SJCRH30 (cell line): Measurements from ENCODE around the gene RRP8. TPM values are rescaled to one million over a fixed set of nuclear protein-coding genes. Genes with fewer than 3 reads are reported as not detected.
A peak's percentile ranks its signal among the peaks of the same experiment; 100 is the strongest.

Experiments
- DNase-seq, 2 experiments: peaks; one replicate each; pipeline ENCODE4 v3.0.0-alpha.2; 2015 to 2020
- H3K27ac ChIP-seq: fragments of 250-450 bp; sonication (Bioruptor Pico); 2 replicates; pipeline ENCODE4 v1.5.1; 2020; ENCODE audit warnings: mild to moderate bottlenecking, moderate library complexity
- H3K27me3 ChIP-seq: fragments of 250-450 bp; sonication (Bioruptor Pico); 2 replicates; pipeline ENCODE4 v1.5.1; 2020; ENCODE audit warnings: mild to moderate bottlenecking, moderate library complexity
- H3K36me3 ChIP-seq: fragments of 250-450 bp; sonication (Bioruptor Pico); 2 replicates; pipeline ENCODE4 v1.5.1; 2020; ENCODE audit warnings: mild to moderate bottlenecking, moderate library complexity
- H3K4me1 ChIP-seq: fragments of 250-450 bp; sonication (Bioruptor Pico); 2 replicates; pipeline ENCODE4 v1.5.1; 2020; ENCODE audit warnings: mild to moderate bottlenecking, moderate library complexity
- H3K4me3 ChIP-seq: fragments of 250-450 bp; sonication (Bioruptor Pico); 2 replicates; pipeline ENCODE4 v1.5.1; 2020; ENCODE audit warnings: mild to moderate bottlenecking, moderate library complexity
- H3K9me3 ChIP-seq: fragments of 250-450 bp; sonication (Bioruptor Pico); replicated peaks from 2 replicates; pipeline ENCODE4 v1.5.1; 2020; ENCODE audit warnings: mild to moderate bottlenecking, moderate library complexity
- total RNA-seq: library from RNA; depleted of rRNA; stranded (reverse); fragments of >200 nt; shearing (Covaris generic); gene quantifications from 2 replicates; pipeline ENCODE4 v1.2.3, GENCODE V29; 2014; rRNA removed

RRP8 gene
- 15.8 and 15.9 TPM in 2 replicates for total RNA-seq

- H3K36me3 ChIP-seq = peaks cover 23% of the 10 kb centered on the region
- peak; percentile 84 to 89 for DNase-seq
Measured at GRCh38 chr11:6603287-6604080, at the start of gene RRP8, which contains the start of gene ILK. Gene RRP8 (minus strand): TSS chr11:6603616. CDS start chr11:6603502, 114 bp downstream. Gene ILK (plus strand): TSS chr11:6603774. CDS start chr11:6604272, 498 bp downstream.

GRCh38 chr11:6653097-6653496 lies 49.7 kb upstream of the RRP8 start:
- Histone ChIP-seq H3K4me3 (no peak overlapping the region), H3K27ac (no peak overlapping the region), H3K9me3 (no peaks in the 10 kb centered on the region), H3K36me3 (no peaks in the 10 kb centered on the region), H3K27me3 (no peaks in the 10 kb centered on the region), H3K4me1 (no peaks in the 10 kb centered on the region; the same call in 1 of the 2 replicates)
- DNase-seq = no peak

More at GRCh38 chr11:6603287-6604080, at the start of gene RRP8, which contains the start of gene ILK:
- H3K4me1 ChIP-seq = peaks cover 21% of the 10 kb centered on the region
- H3K27ac ChIP-seq = peak within 1 kb of the TSS; percentile 52
- H3K4me3 ChIP-seq = peak within 1 kb of the TSS; percentile 96
- H3K9me3 ChIP-seq = no peaks in the 10 kb centered on the region
- H3K27me3 ChIP-seq = no peaks in the 10 kb centered on the region

- no peaks in the 10 kb centered on the region for H3K27me3 ChIP-seq
- DNase-seq = no peak
- H3K9me3 ChIP-seq = no peaks in the 10 kb centered on the region
- H3K36me3 ChIP-seq = no peaks in the 10 kb centered on the region
- no peak overlapping the region for H3K4me3 ChIP-seq
- H3K27ac ChIP-seq = no peak overlapping the region
- H3K4me1 ChIP-seq = no peaks in the 10 kb centered on the region; the same call in 1 of the 2 replicates
Measured at GRCh38 chr11:6652182-6652581, 48.8 kb upstream of the RRP8 start.

GRCh38 chr11:6650980-6651379 lies 47.6 kb upstream of the RRP8 start:
- Histone ChIP-seq H3K27me3 (no peaks in the 10 kb centered on the region), H3K4me3 (no peak overlapping the region), H3K9me3 (no peaks in the 10 kb centered on the region), H3K4me1 (peaks cover 7% of the 10 kb centered on the region; the same call in 1 of the 2 replicates), H3K27ac (no peak overlapping the region), H3K36me3 (no peaks in the 10 kb centered on the region)
- no peak for DNase-seq

- no peak overlapping the region for H3K27ac ChIP-seq
- DNase-seq = no peak
- no peak overlapping the region for H3K4me3 ChIP-seq
- no peaks in the 10 kb centered on the region for H3K9me3 ChIP-seq
- H3K36me3 ChIP-seq = no peaks in the 10 kb centered on the region
- no peaks in the 10 kb centered on the region for H3K27me3 ChIP-seq
- peaks cover 8% of the 10 kb centered on the region; the same call in 1 of the 2 replicates for H3K4me1 ChIP-seq
Measured at GRCh38 chr11:6650104-6650503, 46.7 kb upstream of the RRP8 start.

GRCh38 chr11:6648501-6648900 lies 45.1 kb upstream of the RRP8 start:
- no peak for DNase-seq
- H3K36me3 ChIP-seq = no peaks in the 10 kb centered on the region
- H3K27ac ChIP-seq = no peak overlapping the region
- no peaks in the 10 kb centered on the region for H3K27me3 ChIP-seq
- peaks cover 8% of the 10 kb centered on the region; the same call in 1 of the 2 replicates for H3K4me1 ChIP-seq
- no peaks in the 10 kb centered on the region for H3K9me3 ChIP-seq
- no peak overlapping the region for H3K4me3 ChIP-seq

GRCh38 chr11:6647836-6648235 lies 44.4 kb upstream of the RRP8 start:
- H3K4me3 ChIP-seq = no peak overlapping the region
- no peak for DNase-seq
- H3K27me3 ChIP-seq = no peaks in the 10 kb centered on the region
- H3K36me3 ChIP-seq = no peaks in the 10 kb centered on the region
- no peaks in the 10 kb centered on the region for H3K9me3 ChIP-seq
- no peak overlapping the region for H3K27ac ChIP-seq
- peaks cover 8% of the 10 kb centered on the region; the same call in 1 of the 2 replicates for H3K4me1 ChIP-seq

- Histone ChIP-seq H3K9me3 (no peaks in the 10 kb centered on the region), H3K4me3 (no peak overlapping the region), H3K4me1 (peaks cover 8% of the 10 kb centered on the region; the same call in 1 of the 2 replicates), H3K36me3 (no peaks in the 10 kb centered on the region), H3K27me3 (no peaks in the 10 kb centered on the region), H3K27ac (no peak overlapping the region)
- DNase-seq = no peak
Measured at GRCh38 chr11:6646918-6647679, 43.7 kb upstream of the RRP8 start.

GRCh38 chr11:6646576-6646917 lies 43.1 kb upstream of the RRP8 start:
- H3K4me1 ChIP-seq = peaks cover 8% of the 10 kb centered on the region; the same call in 1 of the 2 replicates
- no peaks in the 10 kb centered on the region for H3K27me3 ChIP-seq
- H3K36me3 ChIP-seq = no peaks in the 10 kb centered on the region
- H3K4me3 ChIP-seq = no peak overlapping the region
- H3K27ac ChIP-seq = no peak overlapping the region
- H3K9me3 ChIP-seq = no peaks in the 10 kb centered on the region
- DNase-seq = no peak

- no peak overlapping the region for H3K4me3 ChIP-seq
- H3K36me3 ChIP-seq = no peaks in the 10 kb centered on the region
- H3K27me3 ChIP-seq = no peaks in the 10 kb centered on the region
- DNase-seq = peak in 1 of 2 experiments; percentile 34
- H3K27ac ChIP-seq = no peak overlapping the region
- H3K4me1 ChIP-seq = peaks cover 8% of the 10 kb centered on the region; the same call in 1 of the 2 replicates
- no peaks in the 10 kb centered on the region for H3K9me3 ChIP-seq
Measured at GRCh38 chr11:6646071-6646470, 42.7 kb upstream of the RRP8 start.

GRCh38 chr11:6642957-6643356 lies 39.5 kb upstream of the RRP8 start:
- DNase-seq = no peak
- Histone ChIP-seq H3K4me1 (peaks cover 8% of the 10 kb centered on the region; the same call in 1 of the 2 replicates), H3K27ac (no peak overlapping the region), H3K36me3 (no peaks in the 10 kb centered on the region), H3K9me3 (no peaks in the 10 kb centered on the region), H3K4me3 (no peak overlapping the region), H3K27me3 (no peaks in the 10 kb centered on the region)

- Histone ChIP-seq H3K36me3 (no peaks in the 10 kb centered on the region), H3K27ac (no peak overlapping the region), H3K9me3 (no peaks in the 10 kb centered on the region), H3K27me3 (no peaks in the 10 kb centered on the region), H3K4me1 (peaks cover 3% of the 10 kb centered on the region; the same call in 1 of the 2 replicates), H3K4me3 (no peak overlapping the region)
- no peak for DNase-seq
Measured at GRCh38 chr11:6640985-6641701, 37.7 kb upstream of the RRP8 start.

- Histone ChIP-seq H3K4me3 (no peak overlapping the region), H3K36me3 (no peaks in the 10 kb centered on the region; the same call in 1 of the 2 replicates), H3K9me3 (no peaks in the 10 kb centered on the region), H3K4me1 (peaks cover 5% of the 10 kb centered on the region; the same call in 1 of the 2 replicates), H3K27me3 (no peaks in the 10 kb centered on the region), H3K27ac (no peak overlapping the region)
- no peak for DNase-seq
Measured at GRCh38 chr11:6640036-6640984, 36.9 kb upstream of the RRP8 start.
